OCI-LY3 (cell line): ENCODE measurements around the gene ARHGEF11.

Experiments used
- H2AFZ ChIP-seq: fragments of 200-600, 300-600 bp; shearing (Covaris generic); 2 replicates; pipeline ENCODE4 v1.6.0; 2014; ENCODE audit warnings: antibody characterized with exemption, low read depth, low read length
- H3K27ac ChIP-seq: fragments of 200-600, 300-600 bp; sonication (generic); 2 replicates; pipeline ENCODE4 v1.5.1; 2014; ENCODE audit warnings: mild to moderate bottlenecking, low read length, moderate library complexity, mixed read lengths
- H3K27me3 ChIP-seq: fragments of 200-600, 300-600 bp; sonication (generic); 2 replicates; pipeline ENCODE4 v1.6.1; 2014; ENCODE audit warnings: low read depth, low read length, mixed read lengths
- H3K36me3 ChIP-seq: fragments of 200-600, 300-600 bp; sonication (generic); replicated peaks from 2 replicates; pipeline ENCODE3; 2014; ENCODE audit warnings: low read depth, low read length, mixed read lengths
- H3K4me1 ChIP-seq: fragments of 300-600, 200-600 bp; sonication (generic); 2 replicates; pipeline ENCODE4 v1.6.1; 2014; ENCODE audit warnings: low read length, mixed read lengths
- H3K4me2 ChIP-seq: fragments of 200-600, 300-600 bp; sonication (generic); 2 replicates; pipeline ENCODE4 v1.6.1; 2014; ENCODE audit warnings: low read length, mixed read lengths
- H3K4me3 ChIP-seq: fragments of 300-600, 200-600 bp; sonication (generic); 2 replicates; pipeline ENCODE4 v1.5.1; 2014; ENCODE audit warnings: antibody characterized with exemption, mild to moderate bottlenecking, low read length, moderate library complexity
- H3K79me2 ChIP-seq: fragments of 300-600, 200-600 bp; shearing (Covaris generic); 2 replicates; pipeline ENCODE4 v1.6.1; 2014; ENCODE audit warnings: mild to moderate bottlenecking, low read length, mixed read lengths
- H3K9ac ChIP-seq: fragments of 300-600, 200-600 bp; shearing (Covaris generic); 2 replicates; pipeline ENCODE4 v1.6.0; 2014; ENCODE audit warnings: mild to moderate bottlenecking, low read length, moderate library complexity
- H3K9me3 ChIP-seq: fragments of 200-600, 300-600 bp; shearing (Covaris generic); 2 replicates; pipeline ENCODE4 v1.6.1; 2014; ENCODE audit warnings: low read length, mixed read lengths; ENCODE audit not compliant: insufficient read depth
- H4K20me1 ChIP-seq: fragments of 200-600, 300-600 bp; sonication (generic); 2 replicates; pipeline ENCODE4 v1.6.1; 2016; ENCODE audit warnings: low read length, mixed read lengths; ENCODE audit not compliant: insufficient read depth
- CTCF ChIP-seq: fragments of 200-600, 300-600 bp; sonication (generic); IDR thresholded peaks from 2 replicates; pipeline ENCODE4 v1.5.1; 2014; ENCODE audit warnings: antibody characterized with exemption, low read length, low read depth
- EZH2phosphoT487 ChIP-seq: fragments of 200-600 bp; shearing (Covaris generic); IDR thresholded peaks from 2 replicates; pipeline ENCODE4 v1.6.1; 2018; ENCODE audit warnings: antibody characterized with exemption, mixed run types, low read depth

Gene ARHGEF11

GRCh38 chr1:156895927-156896326, 149.6 kb downstream of the ARHGEF11 start:
- H3K4me2 ChIP-seq = no peak overlapping the region
- H3K27me3 ChIP-seq = peaks cover 23% of the 10 kb centered on the region
- H3K36me3 ChIP-seq = no peaks in the 10 kb centered on the region
- no peaks in the 10 kb centered on the region for H4K20me1 ChIP-seq
- no peaks in the 10 kb centered on the region for H3K79me2 ChIP-seq
- no peak overlapping the region for H2AFZ ChIP-seq
- peaks cover 12% of the 10 kb centered on the region for H3K4me1 ChIP-seq
- H3K27ac ChIP-seq = no peak overlapping the region
- no peak overlapping the region for H3K4me3 ChIP-seq
- no peaks in the 10 kb centered on the region for H3K9me3 ChIP-seq
- H3K9ac ChIP-seq = no peak overlapping the region
- TF ChIP-seq EZH2phosphoT487 = no peak
- no peak for TF ChIP-seq CTCF

- Histone ChIP-seq H3K4me2 (no peak overlapping the region), H3K27me3 (peaks cover 25% of the 10 kb centered on the region), H3K9me3 (no peaks in the 10 kb centered on the region), H2AFZ (no peak overlapping the region), H3K79me2 (no peaks in the 10 kb centered on the region), H3K36me3 (no peaks in the 10 kb centered on the region), H3K27ac (no peak overlapping the region), H3K4me3 (no peak overlapping the region), H4K20me1 (no peaks in the 10 kb centered on the region), H3K9ac (no peak overlapping the region), H3K4me1 (peaks cover 12% of the 10 kb centered on the region)
- no peak for TF ChIP-seq EZH2phosphoT487
- no peak for TF ChIP-seq CTCF
Measured at GRCh38 chr1:156895455-156895812, 150.1 kb downstream of the ARHGEF11 start.

GRCh38 chr1:156894711-156895454, 150.7 kb downstream of the ARHGEF11 start:
- no peak overlapping the region for H3K4me3 ChIP-seq
- H3K36me3 ChIP-seq = no peaks in the 10 kb centered on the region
- no peaks in the 10 kb centered on the region for H3K79me2 ChIP-seq
- H3K27me3 ChIP-seq = peaks cover 26% of the 10 kb centered on the region
- H3K27ac ChIP-seq = no peak overlapping the region
- H3K9me3 ChIP-seq = no peaks in the 10 kb centered on the region
- no peak overlapping the region for H3K4me2 ChIP-seq
- no peak overlapping the region for H3K9ac ChIP-seq
- no peak overlapping the region for H2AFZ ChIP-seq
- TF ChIP-seq CTCF = no peak
- no peak for TF ChIP-seq EZH2phosphoT487
- peaks cover 8% of the 10 kb centered on the region for H3K4me1 ChIP-seq
- no peaks in the 10 kb centered on the region for H4K20me1 ChIP-seq

GRCh38 chr1:156894001-156894400, 151.5 kb downstream of the ARHGEF11 start:
- Histone ChIP-seq H3K9me3 (no peaks in the 10 kb centered on the region), H3K27ac (no peak overlapping the region), H3K79me2 (no peaks in the 10 kb centered on the region), H3K4me3 (no peak overlapping the region), H3K4me2 (no peak overlapping the region), H3K9ac (no peak overlapping the region), H2AFZ (no peak overlapping the region), H4K20me1 (no peaks in the 10 kb centered on the region), H3K36me3 (no peaks in the 10 kb centered on the region), H3K27me3 (peaks cover 24% of the 10 kb centered on the region), H3K4me1 (peaks cover 4% of the 10 kb centered on the region; the same call in 1 of the 2 replicates)
- no peak for TF ChIP-seq CTCF
- no peak for TF ChIP-seq EZH2phosphoT487
